Stimulated activated naive B cell treated with anti-CD40 and anti-IgM and Interleukin-4, amounts not matched to agents 10 μg/mL and 1 μg/mL and 100 μg/mL, for 72 hours (primary cell): ENCODE data around the gene AJAP1.

Source experiments
- ATAC-seq, 2 donors: fragments of 150-1000 bp; cut with Tn5 transposase; replicated peaks; 2 replicates each; pipeline ENCODE4 v1.10.0; 2021; ENCODE audit warnings: moderate library complexity in 1 of 2
- DNase-seq: peaks from one replicate; pipeline ENCODE4 v3.0.0; 2021
- H3K27ac Mint-ChIP-seq: one replicate; pipeline ENCODE4 v1.8.0; 2022; ENCODE audit warnings: mild to moderate bottlenecking, mixed read lengths
- H3K27me3 Mint-ChIP-seq, 2 donors: one replicate each; pipeline ENCODE4 v1.8.0; 2022; ENCODE audit warnings: mixed read lengths in 2 of 2
- H3K36me3 Mint-ChIP-seq, 2 donors: one replicate each; pipeline ENCODE4 v1.8.0; 2022; ENCODE audit warnings: mixed read lengths in 2 of 2, mild to moderate bottlenecking in 1 of 2
- H3K4me1 Mint-ChIP-seq, 2 donors: one replicate each; pipeline ENCODE4 v1.8.0; 2022; ENCODE audit warnings: mixed read lengths in 2 of 2, mild to moderate bottlenecking in 1 of 2
- H3K4me3 Mint-ChIP-seq, 2 donors: one replicate each; pipeline ENCODE4 v1.8.0; 2022; ENCODE audit warnings: mild to moderate bottlenecking in 2 of 2, mixed read lengths in 2 of 2, moderate library complexity in 1 of 2
- H3K9me3 Mint-ChIP-seq, 2 donors: one replicate each; pipeline ENCODE4 v1.8.0; 2022; ENCODE audit warnings: mixed read lengths in 2 of 2, mild to moderate bottlenecking in 1 of 2

AJAP1 gene

GRCh38 chr1:4700801-4701200 lies 46.4 kb downstream of the AJAP1 start:
- peaks cover 6% of the 10 kb centered on the region in 2 donors for H3K27me3 Mint-ChIP-seq
- H3K27ac Mint-ChIP-seq = no peak overlapping the region
- DNase-seq = no peak
- H3K4me1 Mint-ChIP-seq = no peaks in the 10 kb centered on the region
- H3K9me3 Mint-ChIP-seq = peaks cover 4 to 5% of the 10 kb centered on the region in 2 donors
- no peak for ATAC-seq
- H3K36me3 Mint-ChIP-seq = no peaks in the 10 kb centered on the region
- H3K4me3 Mint-ChIP-seq = no peak overlapping the region

GRCh38 chr1:4701276-4701675 lies 46.9 kb downstream of the AJAP1 start:
- Mint-ChIP-seq H3K27ac (no peak overlapping the region), H3K4me1 (no peaks in the 10 kb centered on the region), H3K36me3 (no peaks in the 10 kb centered on the region), H3K9me3 (peaks cover 4 to 5% of the 10 kb centered on the region in 2 donors), H3K27me3 (peaks cover 6% of the 10 kb centered on the region in 2 donors), H3K4me3 (no peak overlapping the region)
- ATAC-seq = no peak
- no peak for DNase-seq

GRCh38 chr1:4702464-4702863 lies 48.1 kb downstream of the AJAP1 start:
- H3K9me3 Mint-ChIP-seq = peaks cover 0 to 2% of the 10 kb centered on the region in 2 donors
- H3K4me3 Mint-ChIP-seq = no peak overlapping the region
- ATAC-seq = no peak
- H3K27ac Mint-ChIP-seq = no peak overlapping the region
- DNase-seq = no peak
- peaks cover 6 to 11% of the 10 kb centered on the region in 2 donors for H3K27me3 Mint-ChIP-seq
- no peaks in the 10 kb centered on the region for H3K4me1 Mint-ChIP-seq
- no peaks in the 10 kb centered on the region for H3K36me3 Mint-ChIP-seq

- DNase-seq (no peak), ATAC-seq (no peak)
- Mint-ChIP-seq H3K9me3 (peaks cover 0 to 2% of the 10 kb centered on the region in 2 donors), H3K36me3 (no peaks in the 10 kb centered on the region), H3K27ac (no peak overlapping the region), H3K4me3 (no peak overlapping the region), H3K4me1 (no peaks in the 10 kb centered on the region), H3K27me3 (peaks cover 6 to 14% of the 10 kb centered on the region in 2 donors)
Measured at GRCh38 chr1:4702932-4703331, 48.5 kb downstream of the AJAP1 start.

- Mint-ChIP-seq H3K27me3 (peaks cover 6 to 14% of the 10 kb centered on the region in 2 donors), H3K36me3 (no peaks in the 10 kb centered on the region), H3K4me3 (no peak overlapping the region), H3K9me3 (peaks cover 0 to 2% of the 10 kb centered on the region in 2 donors), H3K4me1 (no peaks in the 10 kb centered on the region), H3K27ac (no peak overlapping the region)
- DNase-seq (no peak), ATAC-seq (no peak)
Measured at GRCh38 chr1:4703646-4704045, 49.2 kb downstream of the AJAP1 start.

- ATAC-seq (no peak), DNase-seq (no peak)
- Mint-ChIP-seq H3K27ac (no peak overlapping the region), H3K4me1 (peaks cover 0 to 5% of the 10 kb centered on the region in 2 donors), H3K27me3 (peaks cover 19 to 33% of the 10 kb centered on the region in 2 donors), H3K9me3 (no peaks in the 10 kb centered on the region), H3K36me3 (no peaks in the 10 kb centered on the region), H3K4me3 (no peak overlapping the region)
Measured at GRCh38 chr1:4708840-4709507, 54.6 kb downstream of the AJAP1 start.

GRCh38 chr1:4709641-4710040 lies 55.2 kb downstream of the AJAP1 start:
- peaks cover 0 to 5% of the 10 kb centered on the region in 2 donors for H3K4me1 Mint-ChIP-seq
- H3K27me3 Mint-ChIP-seq = peaks cover 19 to 33% of the 10 kb centered on the region in 2 donors
- ATAC-seq = no peak
- DNase-seq = no peak
- H3K27ac Mint-ChIP-seq = no peak overlapping the region
- H3K4me3 Mint-ChIP-seq = no peak overlapping the region
- H3K36me3 Mint-ChIP-seq = no peaks in the 10 kb centered on the region
- no peaks in the 10 kb centered on the region for H3K9me3 Mint-ChIP-seq

GRCh38 chr1:4710592-4711415 lies 56.4 kb downstream of the AJAP1 start:
- H3K27me3 Mint-ChIP-seq = peaks cover 19 to 33% of the 10 kb centered on the region in 2 donors
- peak overlapping the region in 1 of 2 donors; percentile 18 for H3K4me3 Mint-ChIP-seq
- ATAC-seq = peak; percentile 36 to 42
- peaks cover 0 to 4% of the 10 kb centered on the region in 2 donors for H3K9me3 Mint-ChIP-seq
- DNase-seq = no peak
- peaks cover 0 to 5% of the 10 kb centered on the region in 2 donors for H3K4me1 Mint-ChIP-seq
- no peak overlapping the region for H3K27ac Mint-ChIP-seq
- no peaks in the 10 kb centered on the region for H3K36me3 Mint-ChIP-seq

- ATAC-seq (no peak), DNase-seq (no peak)
- peaks cover 5 to 9% of the 10 kb centered on the region in 2 donors for H3K9me3 Mint-ChIP-seq
- H3K36me3 Mint-ChIP-seq = peaks cover 0 to 3% of the 10 kb centered on the region in 2 donors
- H3K4me3 Mint-ChIP-seq = peak overlapping the region in 1 of 2 donors; percentile 18
- peaks cover 0 to 5% of the 10 kb centered on the region in 2 donors for H3K4me1 Mint-ChIP-seq
- peaks cover 19 to 38% of the 10 kb centered on the region in 2 donors for H3K27me3 Mint-ChIP-seq
- H3K27ac Mint-ChIP-seq = no peak overlapping the region
Measured at GRCh38 chr1:4711416-4712275, 57.2 kb downstream of the AJAP1 start.

GRCh38 chr1:4713669-4714068 lies 59.3 kb downstream of the AJAP1 start:
- Mint-ChIP-seq H3K4me1 (peaks cover 0 to 5% of the 10 kb centered on the region in 2 donors), H3K9me3 (peaks cover 5 to 9% of the 10 kb centered on the region in 2 donors), H3K27me3 (peaks cover 12 to 38% of the 10 kb centered on the region in 2 donors), H3K27ac (no peak overlapping the region), H3K36me3 (peaks cover 0 to 3% of the 10 kb centered on the region in 2 donors), H3K4me3 (no peak overlapping the region)
- DNase-seq = no peak
- ATAC-seq = no peak

GRCh38 chr1:4716406-4716805 lies 62.0 kb downstream of the AJAP1 start:
- H3K9me3 Mint-ChIP-seq = peaks cover 5 to 9% of the 10 kb centered on the region in 2 donors
- no peaks in the 10 kb centered on the region for H3K4me1 Mint-ChIP-seq
- H3K36me3 Mint-ChIP-seq = peaks cover 0 to 3% of the 10 kb centered on the region in 2 donors
- no peak overlapping the region for H3K4me3 Mint-ChIP-seq
- DNase-seq = no peak
- no peak overlapping the region for H3K27ac Mint-ChIP-seq
- peaks cover 4 to 16% of the 10 kb centered on the region in 2 donors for H3K27me3 Mint-ChIP-seq
- no peak for ATAC-seq

GRCh38 chr1:4718071-4718470 lies 63.7 kb downstream of the AJAP1 start:
- Mint-ChIP-seq H3K27ac (no peak overlapping the region), H3K4me3 (no peak overlapping the region), H3K36me3 (peaks cover 0 to 3% of the 10 kb centered on the region in 2 donors), H3K4me1 (no peaks in the 10 kb centered on the region), H3K9me3 (peaks cover 5 to 9% of the 10 kb centered on the region in 2 donors), H3K27me3 (peaks cover 3 to 11% of the 10 kb centered on the region in 2 donors)
- ATAC-seq (no peak), DNase-seq (no peak)

- Mint-ChIP-seq H3K9me3 (no peaks in the 10 kb centered on the region), H3K27me3 (peaks cover 8 to 16% of the 10 kb centered on the region in 2 donors), H3K27ac (no peak overlapping the region), H3K4me3 (no peak overlapping the region), H3K4me1 (peaks cover 2 to 6% of the 10 kb centered on the region in 2 donors), H3K36me3 (no peaks in the 10 kb centered on the region)
- ATAC-seq = no peak
- DNase-seq = no peak
Measured at GRCh38 chr1:4723106-4723505, 68.7 kb downstream of the AJAP1 start.

- ATAC-seq (no peak), DNase-seq (no peak)
- H3K9me3 Mint-ChIP-seq = no peaks in the 10 kb centered on the region
- no peak overlapping the region for H3K4me3 Mint-ChIP-seq
- peaks cover 8 to 16% of the 10 kb centered on the region in 2 donors for H3K27me3 Mint-ChIP-seq
- no peak overlapping the region for H3K27ac Mint-ChIP-seq
- H3K4me1 Mint-ChIP-seq = peaks cover 2 to 6% of the 10 kb centered on the region in 2 donors
- no peaks in the 10 kb centered on the region for H3K36me3 Mint-ChIP-seq
Measured at GRCh38 chr1:4724001-4724400, 69.6 kb downstream of the AJAP1 start.
